PFSK-1 (cell line): ENCODE results near the gene IL18BP.

Source experiments
- FOXP2 ChIP-seq: optimal IDR thresholded peaks from 2 replicates; pipeline ENCODE3; 2011; ENCODE audit warnings: borderline replicate concordance, control low read depth, inconsistent platforms; ENCODE audit not compliant: insufficient read depth; ENCODE audit errors: extremely low read length, extremely low read depth
- POLR2AphosphoS5 ChIP-seq: IDR thresholded peaks from 2 replicates; pipeline ENCODE4 v1.6.1; 2012; ENCODE audit warnings: low read depth, mild to moderate bottlenecking, control low read depth, low read length, moderate library complexity
- SIN3A ChIP-seq: IDR thresholded peaks from 2 replicates; pipeline ENCODE4 v1.6.1; 2012; ENCODE audit warnings: mild to moderate bottlenecking, low read length, moderate library complexity, borderline replicate concordance; ENCODE audit not compliant: insufficient read depth
- TAF1 ChIP-seq: IDR thresholded peaks from 2 replicates; pipeline ENCODE4 v1.6.1; 2012; ENCODE audit warnings: low read length, control low read depth, borderline replicate concordance; ENCODE audit not compliant: insufficient read depth
- TF ChIP-seq, protein P1 (sequence below), 2 experiments: IDR thresholded peaks; 2 replicates each; pipeline versions ENCODE4 v1.6.1 to v1.8.0; 2011 to 2012; ENCODE audit warnings: low read depth in 2 of 2, low read length in 2 of 2, control low read depth in 1 of 2, inconsistent platforms in 1 of 2, mild to moderate bottlenecking in 1 of 2, moderate library complexity in 1 of 2; ENCODE audit not compliant: insufficient read depth in 1 of 2

Gene IL18BP

DNA sequence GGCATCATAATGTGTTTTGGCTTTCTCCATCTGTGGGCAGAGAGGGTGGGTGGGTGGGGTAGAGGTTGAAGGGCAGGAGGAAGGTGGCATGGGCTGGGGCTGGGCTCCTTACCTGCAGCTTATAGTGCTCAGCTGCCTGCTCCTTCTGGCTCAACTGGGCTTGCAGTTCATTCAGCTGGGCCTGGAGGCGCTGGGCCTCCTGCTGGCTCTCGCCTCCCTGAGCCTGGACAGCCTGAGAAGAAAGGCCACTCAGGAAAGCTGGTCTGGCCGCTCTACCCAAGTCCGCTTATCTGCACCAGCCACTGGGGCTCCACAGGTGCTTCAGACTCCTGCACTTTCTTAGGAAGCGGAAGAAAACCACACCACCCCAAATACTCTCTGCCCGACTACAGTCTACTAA, 10.4 kb downstream of the IL18BP start:
- TF ChIP-seq FOXP2: no peak
- TF ChIP-seq SIN3A: no peak
- no peak for TF ChIP-seq TAF1
- TF ChIP-seq POLR2AphosphoS5: no peak
- TF ChIP-seq, protein P1, sequence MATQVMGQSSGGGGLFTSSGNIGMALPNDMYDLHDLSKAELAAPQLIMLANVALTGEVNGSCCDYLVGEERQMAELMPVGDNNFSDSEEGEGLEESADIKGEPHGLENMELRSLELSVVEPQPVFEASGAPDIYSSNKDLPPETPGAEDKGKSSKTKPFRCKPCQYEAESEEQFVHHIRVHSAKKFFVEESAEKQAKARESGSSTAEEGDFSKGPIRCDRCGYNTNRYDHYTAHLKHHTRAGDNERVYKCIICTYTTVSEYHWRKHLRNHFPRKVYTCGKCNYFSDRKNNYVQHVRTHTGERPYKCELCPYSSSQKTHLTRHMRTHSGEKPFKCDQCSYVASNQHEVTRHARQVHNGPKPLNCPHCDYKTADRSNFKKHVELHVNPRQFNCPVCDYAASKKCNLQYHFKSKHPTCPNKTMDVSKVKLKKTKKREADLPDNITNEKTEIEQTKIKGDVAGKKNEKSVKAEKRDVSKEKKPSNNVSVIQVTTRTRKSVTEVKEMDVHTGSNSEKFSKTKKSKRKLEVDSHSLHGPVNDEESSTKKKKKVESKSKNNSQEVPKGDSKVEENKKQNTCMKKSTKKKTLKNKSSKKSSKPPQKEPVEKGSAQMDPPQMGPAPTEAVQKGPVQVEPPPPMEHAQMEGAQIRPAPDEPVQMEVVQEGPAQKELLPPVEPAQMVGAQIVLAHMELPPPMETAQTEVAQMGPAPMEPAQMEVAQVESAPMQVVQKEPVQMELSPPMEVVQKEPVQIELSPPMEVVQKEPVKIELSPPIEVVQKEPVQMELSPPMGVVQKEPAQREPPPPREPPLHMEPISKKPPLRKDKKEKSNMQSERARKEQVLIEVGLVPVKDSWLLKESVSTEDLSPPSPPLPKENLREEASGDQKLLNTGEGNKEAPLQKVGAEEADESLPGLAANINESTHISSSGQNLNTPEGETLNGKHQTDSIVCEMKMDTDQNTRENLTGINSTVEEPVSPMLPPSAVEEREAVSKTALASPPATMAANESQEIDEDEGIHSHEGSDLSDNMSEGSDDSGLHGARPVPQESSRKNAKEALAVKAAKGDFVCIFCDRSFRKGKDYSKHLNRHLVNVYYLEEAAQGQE (IDR thresholded peaks at IDR 0.05; ENCODE audit: insufficient read depth in 1 of 2, low read depth in 2 of 2, low read length in 2 of 2): no peak

DNA sequence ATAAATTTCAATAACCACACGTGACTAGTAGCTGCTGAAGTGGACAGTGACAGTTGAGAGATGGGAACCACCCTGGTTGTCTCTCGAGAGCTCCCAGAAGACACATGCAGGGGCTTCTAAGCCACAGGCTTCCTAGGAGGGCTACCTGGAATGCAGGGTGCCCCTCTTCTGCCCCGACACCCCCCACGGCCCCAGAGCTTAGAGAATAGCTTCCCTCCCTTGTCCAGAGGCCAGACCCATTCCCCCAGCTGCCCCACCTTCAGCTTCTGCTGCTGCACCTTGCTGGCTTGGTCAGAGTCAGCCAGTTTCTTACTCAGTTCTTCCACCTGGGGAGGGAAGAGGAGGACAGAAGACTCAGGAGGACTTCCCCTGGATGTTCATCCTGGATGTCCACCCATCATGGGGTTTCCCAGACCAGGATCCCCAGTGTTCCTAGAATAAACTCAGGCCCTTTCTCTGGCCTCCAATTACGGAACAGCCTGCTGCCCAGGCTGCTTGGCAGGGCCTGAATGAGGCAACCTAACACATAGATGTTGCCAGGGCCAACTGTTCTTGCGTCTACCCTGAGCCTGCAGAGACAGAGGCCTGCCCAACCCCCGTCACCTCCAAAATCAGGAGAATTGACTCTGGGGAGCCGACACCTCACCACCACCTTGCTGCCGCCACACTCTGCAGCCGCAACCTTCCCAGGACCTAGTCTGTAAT, 12.0 kb downstream of the IL18BP start:
- no peak for TF ChIP-seq FOXP2
- TF ChIP-seq SIN3A: no peak
- TF ChIP-seq POLR2AphosphoS5: no peak
- TF ChIP-seq, protein P1 (IDR thresholded peaks at IDR 0.05; ENCODE audit: insufficient read depth in 1 of 2, low read depth in 2 of 2, low read length in 2 of 2): no peak
- no peak for TF ChIP-seq TAF1

DNA sequence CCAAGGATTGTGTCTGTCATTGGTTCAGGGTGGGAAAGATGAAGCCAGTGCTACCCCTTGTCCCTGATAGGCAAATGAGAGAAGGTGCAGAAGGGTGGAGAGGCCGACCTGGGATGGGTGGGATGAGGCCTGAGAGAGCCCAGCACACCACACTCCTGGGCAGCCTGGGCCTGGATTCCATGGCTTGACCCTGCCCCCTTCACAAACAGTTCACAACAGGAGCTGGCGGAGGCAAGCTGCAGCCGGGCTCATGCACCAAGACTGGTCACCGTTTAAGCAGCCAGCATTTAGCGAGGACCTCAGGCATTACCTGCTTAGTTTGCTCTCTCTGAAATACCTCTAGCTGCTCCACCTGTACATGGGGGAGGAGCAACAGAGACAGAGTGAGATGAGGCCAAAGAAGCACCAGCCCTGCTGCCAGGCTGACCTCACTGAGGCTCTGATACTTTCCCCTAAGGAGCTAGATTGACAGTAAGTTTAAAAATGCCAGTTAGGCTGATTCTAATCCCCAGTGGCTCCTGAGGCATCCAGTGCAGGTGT, 13.5 kb downstream of the IL18BP start:
- TF ChIP-seq POLR2AphosphoS5: no peak
- TF ChIP-seq, protein P1 (IDR thresholded peaks at IDR 0.05; ENCODE audit: insufficient read depth in 1 of 2, low read depth in 2 of 2, low read length in 2 of 2): no peak
- TF ChIP-seq FOXP2: no peak
- TF ChIP-seq TAF1: no peak
- no peak for TF ChIP-seq SIN3A

DNA sequence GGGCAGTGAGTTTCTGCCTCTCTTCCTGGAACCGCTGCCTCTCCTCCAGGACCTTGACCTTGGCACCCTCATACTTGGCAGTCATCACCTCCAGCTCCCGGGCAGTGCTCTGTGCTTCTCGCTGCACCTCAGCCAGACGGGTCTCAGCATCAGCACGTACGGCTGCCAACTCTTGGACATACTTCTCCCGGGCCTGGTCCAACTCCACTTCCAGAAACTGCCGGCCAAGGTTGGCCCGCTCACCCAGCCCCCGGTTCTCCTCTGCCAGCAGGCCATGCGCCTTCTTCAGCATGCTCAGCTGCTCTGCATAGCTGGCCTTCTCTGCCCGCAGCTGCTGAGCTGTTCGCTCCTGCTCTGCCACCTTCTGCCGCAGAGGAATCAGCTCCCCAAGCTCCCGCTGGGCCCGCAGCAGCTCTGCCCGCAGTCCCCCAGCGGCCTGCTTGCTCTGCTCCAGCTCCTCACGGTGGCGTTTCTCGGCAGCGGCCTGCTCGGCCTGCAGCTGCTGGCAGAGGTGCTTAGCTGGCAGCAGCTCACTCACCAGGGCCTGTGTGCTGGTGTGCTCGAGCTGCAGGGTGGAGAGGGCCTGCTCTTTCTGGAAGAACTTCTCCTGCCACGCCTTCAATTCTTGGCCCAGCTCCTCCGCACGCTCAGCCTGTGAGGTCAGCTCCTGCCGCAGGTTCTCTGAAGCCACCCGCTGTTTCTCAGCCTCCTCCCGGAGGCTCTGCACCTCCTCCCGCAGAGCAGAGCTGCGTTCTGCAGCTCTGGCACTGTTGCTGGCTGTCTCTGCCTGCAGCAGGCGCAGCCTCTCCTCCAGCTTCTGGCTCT, 14.4 kb downstream of the IL18BP start:
- TF ChIP-seq FOXP2 (no peak), TAF1 (no peak), POLR2AphosphoS5 (no peak), SIN3A (no peak)
- TF ChIP-seq, protein P1 (IDR thresholded peaks at IDR 0.05; ENCODE audit: insufficient read depth in 1 of 2, low read depth in 2 of 2, low read length in 2 of 2): no peak
